Endothelial cell (in vitro differentiated cells): ENCODE measurements around the gene LDHAL6B. TPM values are rescaled to one million over a fixed set of nuclear protein-coding genes. Genes with fewer than 3 reads are reported as not detected.

Experiments
- DNase-seq: peaks from one replicate; pipeline ENCODE4 v3.0.0; 2021; ENCODE audit warnings: low spot score
- H3K27ac Mint-ChIP-seq: one replicate; pipeline ENCODE4 v1.8.0; 2021; ENCODE audit warnings: mixed read lengths, inconsistent platforms; ENCODE audit not compliant: unreplicated experiment
- H3K27me3 Mint-ChIP-seq: one replicate; pipeline ENCODE4 v1.8.0; 2021; ENCODE audit warnings: mild to moderate bottlenecking, moderate library complexity, mixed read lengths, inconsistent platforms; ENCODE audit not compliant: unreplicated experiment
- H3K36me3 Mint-ChIP-seq: one replicate; pipeline ENCODE4 v1.8.0; 2021; ENCODE audit warnings: mild to moderate bottlenecking, low read depth, mixed read lengths, inconsistent platforms; ENCODE audit not compliant: unreplicated experiment
- H3K4me1 Mint-ChIP-seq: one replicate; pipeline ENCODE4 v1.8.0; 2021; ENCODE audit warnings: mild to moderate bottlenecking, mixed read lengths, inconsistent platforms; ENCODE audit not compliant: unreplicated experiment
- H3K4me3 Mint-ChIP-seq: one replicate; pipeline ENCODE4 v1.8.0; 2021; ENCODE audit warnings: mild to moderate bottlenecking, mixed read lengths, inconsistent platforms; ENCODE audit not compliant: unreplicated experiment
- H3K9me3 Mint-ChIP-seq: one replicate; pipeline ENCODE4 v1.8.0; 2021; ENCODE audit warnings: mixed read lengths, inconsistent platforms; ENCODE audit not compliant: unreplicated experiment
- total RNA-seq: library from RNA; stranded (reverse); fragmentation: NEBNext Ultra II Directional; extraction: Animal tissue kit (Norgen Biotek cat#: 25700); gene quantifications from one replicate; pipeline ENCODE4 v1.2.1, GENCODE V29; 2021; ENCODE audit not compliant: unreplicated experiment
- TF ChIP-seq, protein P1 (sequence below): fragments of 200-600 bp; sonication (generic); IDR thresholded peaks from one replicate; pipeline ENCODE4 v1.5.0; 2021; ENCODE audit warnings: antibody characterized with exemption; ENCODE audit not compliant: unreplicated experiment

LDHAL6B gene
- total RNA-seq, 1 donor from 2014 or later: not detected

GRCh38 chr15:59196416-59196815 lies 10.2 kb upstream of the LDHAL6B start:
- peaks cover 45% of the 10 kb centered on the region for H3K36me3 Mint-ChIP-seq
- H3K27me3 Mint-ChIP-seq: peaks cover 2% of the 10 kb centered on the region
- no peaks in the 10 kb centered on the region for H3K4me1 Mint-ChIP-seq
- H3K4me3 Mint-ChIP-seq: no peak overlapping the region
- H3K9me3 Mint-ChIP-seq: no peaks in the 10 kb centered on the region
- TF ChIP-seq, protein P1, sequence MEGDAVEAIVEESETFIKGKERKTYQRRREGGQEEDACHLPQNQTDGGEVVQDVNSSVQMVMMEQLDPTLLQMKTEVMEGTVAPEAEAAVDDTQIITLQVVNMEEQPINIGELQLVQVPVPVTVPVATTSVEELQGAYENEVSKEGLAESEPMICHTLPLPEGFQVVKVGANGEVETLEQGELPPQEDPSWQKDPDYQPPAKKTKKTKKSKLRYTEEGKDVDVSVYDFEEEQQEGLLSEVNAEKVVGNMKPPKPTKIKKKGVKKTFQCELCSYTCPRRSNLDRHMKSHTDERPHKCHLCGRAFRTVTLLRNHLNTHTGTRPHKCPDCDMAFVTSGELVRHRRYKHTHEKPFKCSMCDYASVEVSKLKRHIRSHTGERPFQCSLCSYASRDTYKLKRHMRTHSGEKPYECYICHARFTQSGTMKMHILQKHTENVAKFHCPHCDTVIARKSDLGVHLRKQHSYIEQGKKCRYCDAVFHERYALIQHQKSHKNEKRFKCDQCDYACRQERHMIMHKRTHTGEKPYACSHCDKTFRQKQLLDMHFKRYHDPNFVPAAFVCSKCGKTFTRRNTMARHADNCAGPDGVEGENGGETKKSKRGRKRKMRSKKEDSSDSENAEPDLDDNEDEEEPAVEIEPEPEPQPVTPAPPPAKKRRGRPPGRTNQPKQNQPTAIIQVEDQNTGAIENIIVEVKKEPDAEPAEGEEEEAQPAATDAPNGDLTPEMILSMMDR: no peak
- H3K27ac Mint-ChIP-seq: no peak overlapping the region
- DNase-seq: no peak

GRCh38 chr15:59197454-59197853 lies 9.2 kb upstream of the LDHAL6B start:
- Mint-ChIP-seq H3K27ac (no peak overlapping the region), H3K4me1 (no peaks in the 10 kb centered on the region), H3K9me3 (no peaks in the 10 kb centered on the region), H3K36me3 (peaks cover 42% of the 10 kb centered on the region), H3K27me3 (peaks cover 2% of the 10 kb centered on the region), H3K4me3 (no peak overlapping the region)
- DNase-seq: no peak
- TF ChIP-seq, protein P1: no peak

DNA sequence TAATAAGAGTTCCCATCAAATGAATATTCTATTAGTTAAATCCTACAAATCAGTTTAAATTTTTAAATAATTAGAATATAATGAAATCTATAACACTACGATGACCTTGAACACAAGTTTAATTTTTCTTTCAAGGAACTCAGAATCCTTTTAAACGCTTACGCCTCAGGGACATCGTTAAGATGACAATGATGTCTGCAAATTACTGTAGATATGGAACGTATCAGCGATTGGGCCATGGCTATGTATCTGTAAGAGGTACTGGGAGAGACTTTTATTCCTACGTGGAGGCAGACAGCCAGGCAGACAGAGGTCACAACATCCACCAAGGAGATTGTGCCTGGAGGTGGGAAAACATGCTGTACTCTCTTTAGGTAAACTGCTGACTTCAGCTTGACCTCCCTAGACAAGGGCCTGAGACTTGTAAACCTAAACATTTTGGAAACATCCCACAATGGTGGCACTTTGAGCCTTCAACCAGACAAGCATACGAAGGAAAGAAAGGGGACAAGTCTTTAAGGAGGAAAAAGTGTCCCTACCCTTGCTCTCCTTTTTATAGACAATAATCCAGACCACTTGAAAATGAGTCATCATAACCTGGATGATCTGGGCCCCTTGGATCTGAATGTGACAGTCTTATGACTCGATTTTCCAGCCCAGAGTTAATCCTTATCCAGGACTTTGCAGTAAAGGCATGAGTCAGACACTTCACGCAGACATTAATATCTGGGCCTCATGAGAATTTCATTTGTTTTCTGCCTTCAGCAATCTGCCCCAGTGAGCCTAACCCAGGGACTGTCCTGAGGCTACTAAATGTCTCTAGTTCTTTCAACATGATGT lies 6.8 kb upstream of the LDHAL6B start:
- no peak overlapping the region for H3K27ac Mint-ChIP-seq

DNA sequence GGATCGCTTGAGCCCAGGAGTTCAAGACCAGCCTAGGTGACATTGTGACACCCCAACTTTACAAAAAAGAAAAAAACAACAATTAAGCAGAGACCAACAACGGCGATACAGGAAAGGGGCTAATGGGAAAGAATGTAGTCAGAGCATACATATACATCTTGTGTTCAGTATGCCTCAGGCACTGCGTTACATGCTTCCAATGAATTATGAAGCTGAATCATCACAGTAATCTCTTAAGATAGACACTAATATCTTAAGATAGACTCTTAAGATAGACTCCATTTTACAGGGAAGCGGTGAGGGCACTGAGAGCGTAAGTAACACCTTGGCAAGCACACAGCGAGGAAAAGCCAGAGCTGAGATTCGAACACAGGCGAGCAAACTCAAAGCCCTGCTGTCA lies 6.1 kb upstream of the LDHAL6B start:
- H3K36me3 Mint-ChIP-seq: peaks cover 34% of the 10 kb centered on the region
- DNase-seq: no peak
- TF ChIP-seq, protein P1: no peak
- H3K27me3 Mint-ChIP-seq: peaks cover 2% of the 10 kb centered on the region
- no peaks in the 10 kb centered on the region for H3K4me1 Mint-ChIP-seq
- H3K27ac Mint-ChIP-seq: no peak overlapping the region
- H3K9me3 Mint-ChIP-seq: no peaks in the 10 kb centered on the region
- H3K4me3 Mint-ChIP-seq: no peak overlapping the region

More for the DNA sequence above, 6.8 kb upstream of the LDHAL6B start:
- H3K36me3 Mint-ChIP-seq: peaks cover 41% of the 10 kb centered on the region
- DNase-seq: no peak
- no peaks in the 10 kb centered on the region for H3K9me3 Mint-ChIP-seq
- H3K27me3 Mint-ChIP-seq: peaks cover 2% of the 10 kb centered on the region
- no peak overlapping the region for H3K4me3 Mint-ChIP-seq
- H3K4me1 Mint-ChIP-seq: no peaks in the 10 kb centered on the region
- TF ChIP-seq, protein P1: no peak

DNA sequence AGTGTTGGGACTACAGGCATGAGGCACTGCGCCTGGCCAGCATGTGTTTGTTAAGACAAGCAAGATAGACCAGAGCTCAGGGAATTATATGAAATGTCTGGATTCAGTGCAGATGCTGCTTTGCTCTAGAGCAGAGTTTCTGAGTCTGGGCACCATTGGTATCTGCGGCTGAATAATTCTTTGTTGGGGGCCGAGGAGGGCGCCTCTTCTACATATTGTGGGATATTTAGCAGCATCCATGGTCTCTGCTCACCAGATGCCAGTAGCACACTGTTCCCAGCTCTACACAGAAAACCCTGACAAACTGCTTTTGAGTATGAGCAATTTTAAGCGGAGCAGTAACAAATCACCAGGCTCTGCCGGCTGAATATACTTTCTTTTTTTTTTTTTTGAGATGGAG lies 3.6 kb upstream of the LDHAL6B start:
- H3K4me1 Mint-ChIP-seq: no peaks in the 10 kb centered on the region
- H3K27ac Mint-ChIP-seq: no peak overlapping the region
- H3K4me3 Mint-ChIP-seq: no peak overlapping the region
- DNase-seq: no peak
- peaks cover 2% of the 10 kb centered on the region for H3K27me3 Mint-ChIP-seq
- TF ChIP-seq, protein P1: no peak
- H3K36me3 Mint-ChIP-seq: peaks cover 46% of the 10 kb centered on the region
- no peaks in the 10 kb centered on the region for H3K9me3 Mint-ChIP-seq
